Stimulated activated CD4-positive, alpha-beta T cell treated with anti-CD3 and anti-CD28 coated beads, Interleukin-4, amount 100 ng/mL, for 1 hour (primary cell): Measurements from ENCODE around the gene FAIM.
"Not testable (repeated sequence)": the region's sequence is repeated elsewhere in the genome, so short reads cannot be mapped to it uniquely, and the experiment has no call there.

Experiments used
- DNase-seq: peaks from one replicate; pipeline ENCODE4 v3.0.0-alpha.2; 2020

FAIM gene

DNA sequence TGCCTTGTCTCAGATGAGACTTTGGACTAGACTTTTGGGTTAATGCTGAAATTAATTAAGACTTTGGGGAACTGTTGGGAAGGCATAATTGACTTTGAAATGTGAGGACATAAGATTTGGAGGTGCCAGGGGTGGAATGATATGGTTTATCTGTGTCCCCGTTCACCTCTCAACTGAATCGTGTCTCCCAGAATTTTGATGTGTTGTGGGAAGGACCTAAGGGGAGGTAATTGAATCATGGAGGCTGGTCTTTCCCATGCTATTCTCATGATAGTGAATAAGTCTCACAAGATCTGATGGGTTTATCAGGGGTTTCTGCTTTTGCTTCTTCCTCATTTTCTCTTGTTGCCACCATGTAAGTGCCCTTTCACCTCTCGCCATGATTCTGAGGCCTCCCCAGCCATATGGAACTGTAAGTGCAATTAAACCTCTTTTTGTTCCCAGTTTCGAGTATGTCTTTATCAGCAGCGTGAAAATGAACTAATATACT lies 4.4 kb upstream of the FAIM start:
- DNase-seq = not testable (repeated sequence)

DNA sequence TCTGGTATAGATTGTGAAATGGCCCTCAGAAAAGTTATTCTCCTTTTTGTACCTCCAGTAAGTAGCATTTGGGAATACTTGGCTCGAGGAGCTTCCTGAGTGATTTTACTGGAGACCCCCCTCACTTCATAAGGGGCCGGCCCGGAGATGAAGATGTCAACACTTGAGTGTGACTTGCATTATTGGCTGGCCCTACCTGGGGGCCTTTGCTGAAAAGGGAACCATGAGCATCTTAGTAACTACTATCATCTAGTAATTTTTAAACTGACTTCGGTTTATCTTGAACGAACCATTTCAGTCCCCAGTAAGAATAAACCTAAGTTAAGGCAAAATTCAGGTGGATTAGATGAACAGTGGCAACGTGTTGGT lies 1.3 kb downstream of the FAIM start:
- DNase-seq = no peak

DNA sequence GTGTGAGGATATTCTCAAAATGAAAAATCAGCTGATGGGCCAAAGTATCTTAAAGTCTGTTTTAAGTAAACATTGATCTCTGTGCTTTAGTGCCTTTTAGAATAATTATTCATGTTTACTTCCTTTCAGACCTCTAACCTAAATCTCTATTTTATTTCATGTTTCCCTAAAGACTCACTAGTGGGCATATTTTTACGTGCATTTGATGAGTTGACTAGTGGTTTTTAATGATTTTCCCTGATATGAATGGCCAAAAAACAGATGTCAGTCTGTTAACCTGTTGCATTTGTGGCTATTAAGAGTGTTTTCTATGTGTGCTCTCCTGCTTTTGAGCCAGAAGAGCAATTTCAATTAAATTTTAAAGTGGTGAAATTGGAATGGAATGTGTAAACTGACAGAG lies 6.9 kb downstream of the FAIM start:
- DNase-seq = no peak

DNA sequence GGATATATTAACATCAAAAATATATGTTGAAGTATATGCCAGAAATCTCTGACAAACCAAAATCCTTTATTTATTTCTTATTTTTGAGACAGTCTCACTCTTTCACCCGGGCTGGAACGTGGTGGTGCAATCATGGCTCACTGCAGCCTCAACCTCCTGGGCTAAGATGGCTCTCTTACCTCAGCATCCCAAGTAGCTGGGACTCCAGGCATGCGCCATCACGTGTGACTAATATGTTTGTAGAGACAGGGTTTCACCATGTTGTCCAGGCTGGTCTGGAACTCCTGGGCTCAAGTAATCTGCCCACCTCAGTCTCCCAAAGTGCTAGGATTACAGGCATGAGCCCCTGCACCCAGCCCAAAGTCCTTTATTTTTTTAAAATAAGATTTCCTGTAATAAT lies 11.9 kb downstream of the FAIM start:
- no peak for DNase-seq

DNA sequence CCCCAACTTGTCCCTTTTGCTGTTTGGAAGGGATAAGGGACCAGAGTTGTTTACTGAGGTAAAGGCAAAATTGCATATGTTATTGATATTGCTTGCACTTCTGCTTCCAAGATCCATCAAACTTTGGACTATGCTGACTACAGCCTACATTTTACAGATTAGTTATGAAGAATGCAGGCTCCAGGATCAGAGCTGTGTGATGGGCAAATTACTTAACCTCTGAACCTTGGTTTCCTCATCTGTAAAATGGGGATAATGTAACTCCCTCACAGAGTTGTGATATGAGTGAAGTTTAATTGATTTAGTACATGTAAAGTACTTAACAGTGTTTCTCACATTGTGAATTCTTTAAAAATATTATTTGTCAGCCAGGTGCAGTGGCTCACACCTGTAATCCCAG lies 15.9 kb downstream of the FAIM start:
- DNase-seq = no peak

DNA sequence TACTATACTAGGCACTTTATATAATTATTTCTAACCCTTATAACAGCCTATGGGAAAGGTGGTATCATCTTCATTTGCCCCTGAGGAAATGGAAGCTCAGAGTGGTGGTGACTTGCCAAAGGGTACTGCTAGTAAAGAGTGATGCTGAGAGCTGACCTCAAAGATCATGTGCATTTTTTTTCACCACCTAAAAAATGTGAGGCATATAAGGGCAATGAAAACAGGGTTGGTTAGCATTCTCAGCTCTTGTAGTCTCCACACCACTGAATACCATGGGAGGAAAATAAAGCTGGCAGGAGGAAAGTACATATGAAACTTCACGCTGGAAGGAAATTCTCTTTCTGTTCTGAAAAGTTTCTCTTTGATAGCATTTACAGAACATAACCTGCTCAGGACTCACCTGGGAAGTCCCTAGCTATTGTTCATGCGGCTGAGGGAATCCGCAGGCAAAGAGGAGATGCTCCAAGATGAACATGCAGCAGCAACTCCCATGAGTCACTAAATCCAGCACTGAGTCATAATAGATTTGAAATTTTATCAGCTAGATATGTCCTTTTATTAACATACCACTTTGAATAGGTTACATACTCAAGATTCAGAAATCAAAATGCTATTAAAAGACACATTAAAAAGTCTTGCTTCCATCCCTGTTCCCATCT lies 17.3 kb downstream of the FAIM start:
- no peak for DNase-seq

DNA sequence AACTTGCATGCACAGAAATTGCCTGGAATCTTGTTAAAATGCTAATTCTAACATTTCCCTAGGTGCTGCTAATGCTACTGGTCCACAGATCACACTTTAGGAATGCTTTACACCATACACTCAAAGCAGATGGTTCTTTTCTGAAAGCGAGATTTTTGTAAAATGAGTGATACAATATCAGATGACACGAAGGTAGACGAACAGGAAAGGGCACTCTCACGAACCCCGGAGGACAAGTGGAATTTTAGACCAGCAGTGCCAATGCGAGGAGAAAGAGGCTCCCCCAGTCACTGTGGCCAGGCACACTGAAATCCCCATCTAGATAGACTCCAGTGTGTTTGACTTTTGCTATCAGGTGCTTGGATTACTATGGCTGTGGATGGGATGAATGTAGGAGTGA lies 21.0 kb downstream of the FAIM start:
- DNase-seq = no peak

DNA sequence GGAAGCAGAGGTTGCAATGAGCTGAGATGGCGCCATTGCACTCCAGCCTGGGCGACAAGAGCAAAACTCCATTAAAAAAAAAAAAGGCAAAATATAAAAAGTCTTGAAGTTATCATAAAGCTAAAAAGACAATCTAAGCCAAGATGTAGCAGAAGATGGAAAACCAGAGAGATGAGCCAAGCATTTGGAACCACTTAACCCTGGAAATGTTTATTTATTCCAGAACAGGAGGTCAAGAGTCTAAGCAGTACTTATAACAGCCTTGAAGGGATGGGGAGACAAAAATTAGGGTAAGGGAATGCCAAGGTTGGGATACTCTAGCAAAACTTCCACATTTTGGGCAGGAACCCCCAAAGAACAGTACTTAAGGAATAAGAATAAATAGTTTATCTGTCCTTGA lies 30.1 kb downstream of the FAIM start:
- DNase-seq = no peak

DNA sequence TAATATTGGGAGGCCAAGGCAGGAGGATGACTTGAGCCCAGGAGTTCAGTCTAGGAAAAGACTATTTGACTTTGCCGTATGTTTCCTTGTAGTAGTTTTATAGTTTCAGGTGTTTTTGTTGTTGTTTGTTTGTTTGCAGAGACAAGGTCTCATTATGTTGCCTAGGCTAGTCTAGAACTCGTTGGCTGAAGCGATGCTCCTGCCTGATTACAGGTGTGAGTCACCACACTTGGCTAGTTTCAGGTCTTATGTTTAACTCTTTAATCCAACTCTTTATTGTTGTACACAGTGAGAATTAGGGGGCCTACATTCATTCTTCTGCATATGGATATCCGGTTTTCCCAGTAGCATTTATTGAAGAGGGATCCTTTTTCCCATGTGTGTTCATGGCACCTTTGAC lies 32.0 kb downstream of the FAIM start:
- DNase-seq = no peak

DNA sequence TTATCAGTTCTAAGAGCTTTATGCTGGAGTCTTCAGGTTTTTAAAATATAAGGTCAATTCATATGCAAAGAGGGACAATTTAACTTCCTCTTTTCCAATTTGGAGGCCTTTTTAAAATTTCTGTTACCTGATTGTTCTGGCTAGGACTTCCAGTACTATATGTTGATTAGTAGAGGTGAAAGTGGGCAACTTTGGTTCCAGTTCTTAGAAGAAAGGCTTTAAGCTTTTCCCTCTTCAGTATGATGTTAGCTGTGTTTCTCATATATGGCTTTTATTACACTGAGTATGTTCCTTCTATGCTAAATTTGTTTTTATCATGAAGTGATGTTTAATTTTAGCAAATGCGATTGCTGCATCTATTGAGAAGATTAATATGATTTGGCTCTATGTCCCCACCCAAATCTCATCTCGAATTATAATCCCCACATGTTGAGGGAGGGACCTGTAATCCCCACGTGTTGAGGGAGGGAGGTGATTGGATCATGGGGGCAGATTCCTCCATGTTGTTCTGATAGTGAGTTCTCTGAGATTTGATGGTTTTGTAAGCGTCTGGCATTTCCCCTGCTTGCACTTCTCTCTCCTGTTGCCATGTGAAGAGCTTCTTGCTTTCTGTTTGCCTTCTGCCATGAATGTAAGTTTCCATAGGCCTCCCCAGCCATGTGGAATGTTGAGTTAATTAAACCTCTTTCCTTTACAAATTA lies 33.8 kb downstream of the FAIM start:
- DNase-seq = no peak

DNA sequence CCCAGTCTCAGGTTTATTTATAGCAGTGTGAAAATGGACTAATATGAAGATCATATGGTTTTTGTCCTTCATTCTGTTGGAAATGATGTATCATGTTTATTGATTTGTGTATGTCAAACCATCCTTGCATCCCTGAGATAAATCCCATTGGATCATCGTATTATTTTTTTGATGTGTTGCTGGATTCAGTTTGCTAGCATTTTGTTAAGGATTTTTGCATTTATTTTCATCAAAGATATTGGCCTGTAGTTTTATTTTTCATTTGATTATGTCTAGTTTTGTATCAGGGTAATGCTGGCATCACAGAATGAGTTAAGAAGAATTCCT lies 34.3 kb downstream of the FAIM start:
- DNase-seq = no peak

DNA sequence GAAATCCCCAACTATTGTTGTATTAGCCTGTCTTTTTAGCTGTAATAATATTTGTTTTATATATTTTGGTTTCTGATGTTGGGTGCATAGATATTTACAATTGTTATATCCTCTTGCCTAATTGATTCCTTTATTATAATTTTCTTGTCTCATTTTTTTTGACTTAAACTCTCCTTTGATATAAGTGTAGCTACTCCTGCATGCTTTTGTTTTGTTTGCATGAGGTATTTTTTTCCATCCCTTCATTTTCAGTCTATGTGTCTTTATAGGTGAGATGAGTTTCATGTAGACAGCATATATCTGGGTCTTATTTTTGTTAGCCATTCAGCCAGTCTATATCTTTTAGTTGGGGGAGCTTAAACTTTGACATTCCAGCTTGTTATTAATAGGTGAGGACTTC lies 37.4 kb downstream of the FAIM start:
- DNase-seq = no peak

DNA sequence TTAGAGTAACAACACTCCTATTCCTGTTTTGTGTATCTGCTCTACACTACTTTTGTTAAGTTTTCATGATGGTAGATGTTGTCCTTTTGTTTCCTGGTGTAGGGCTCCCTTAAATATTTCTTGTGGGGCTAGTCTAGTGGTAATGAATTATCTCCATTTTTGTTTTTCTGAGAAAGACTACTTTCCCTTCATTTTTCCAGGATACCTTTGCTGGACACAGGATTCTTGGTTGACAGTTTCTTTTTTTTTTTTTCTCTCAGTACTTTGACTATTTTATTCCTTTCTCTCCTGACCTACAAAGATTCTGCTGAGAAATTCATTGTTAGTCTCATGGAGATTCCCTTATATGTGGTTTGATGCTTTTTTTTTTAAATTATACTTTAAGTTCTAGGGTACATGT lies 37.9 kb downstream of the FAIM start:
- DNase-seq = no peak

DNA sequence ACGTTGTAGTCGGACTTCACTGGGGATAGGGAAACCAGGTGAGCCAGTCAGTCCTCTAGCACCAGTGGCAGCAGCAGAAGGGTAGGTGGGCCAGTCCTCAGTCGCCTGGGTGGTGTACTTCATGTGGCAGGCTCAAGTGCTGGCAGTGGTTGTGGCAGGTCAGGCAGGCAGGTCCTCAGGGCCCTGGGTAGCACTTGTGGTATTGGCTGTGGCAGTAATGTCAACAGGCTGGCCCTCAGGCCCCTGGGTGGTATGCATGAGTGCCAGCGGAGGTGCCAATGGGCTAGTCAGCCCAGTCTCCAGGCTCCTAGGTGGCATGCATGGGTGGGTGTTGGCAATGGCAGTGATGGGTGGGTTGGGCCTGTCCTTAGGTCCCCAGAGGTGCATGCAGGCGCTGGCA lies 40.6 kb downstream of the FAIM start:
- DNase-seq = no peak

DNA sequence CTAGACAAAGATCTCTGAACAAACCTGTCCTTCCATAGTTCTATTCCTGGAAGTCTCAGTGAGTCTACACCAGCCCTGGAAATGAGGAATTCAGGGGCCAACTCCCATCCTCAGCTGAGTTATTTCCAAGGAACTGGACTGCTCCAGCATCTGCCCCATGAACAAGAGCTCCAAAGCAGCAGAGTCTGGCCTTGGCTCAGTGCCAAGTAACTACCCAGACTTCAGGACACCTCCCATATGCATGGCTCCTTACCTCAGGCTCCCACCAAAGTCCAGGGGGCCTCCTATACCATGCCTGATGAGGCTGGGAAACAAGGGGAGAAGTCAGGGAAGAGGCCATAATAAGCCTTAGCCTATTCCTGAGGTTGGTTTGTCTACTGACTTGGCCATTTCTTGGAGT lies 45.0 kb downstream of the FAIM start:
- no peak for DNase-seq

DNA sequence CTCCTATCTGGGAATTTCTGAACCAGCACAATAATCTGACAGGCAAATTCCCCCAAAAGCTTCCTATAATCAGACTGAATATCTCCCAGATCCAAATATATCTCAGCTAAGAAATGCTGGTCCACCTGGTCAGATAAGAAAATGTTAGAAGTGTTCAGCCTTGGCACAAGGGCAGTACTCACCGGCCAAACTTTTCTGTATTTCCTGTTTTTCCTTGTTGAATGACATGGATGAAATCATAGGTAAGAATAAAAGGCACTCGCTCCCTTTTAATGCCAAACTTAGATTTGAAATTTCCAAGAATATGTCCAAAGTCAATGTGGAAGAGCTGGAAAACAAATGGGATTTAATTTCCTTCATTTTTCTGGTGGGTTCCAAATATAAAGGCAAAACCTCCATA lies 48.9 kb downstream of the FAIM start:
- no peak for DNase-seq

DNA sequence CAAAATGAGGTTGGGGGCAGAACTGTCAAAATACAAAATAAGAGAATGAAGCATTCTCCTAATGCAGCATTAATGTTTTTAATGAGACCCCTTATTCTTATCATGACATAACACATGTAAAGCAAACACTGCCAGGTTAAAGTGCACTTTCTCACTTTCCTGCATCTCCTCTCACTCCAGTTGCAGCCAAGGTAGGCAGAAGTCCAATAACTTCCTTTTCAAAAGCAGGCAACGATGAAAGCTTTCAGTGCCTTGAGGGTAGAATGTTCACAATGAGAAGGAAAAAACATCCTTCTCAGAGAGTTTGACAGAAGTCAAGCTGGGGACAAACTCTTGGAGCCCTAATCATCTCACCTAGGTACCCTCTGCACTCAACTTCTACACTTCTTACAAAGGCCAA lies 59.5 kb downstream of the FAIM start:
- no peak for DNase-seq

DNA sequence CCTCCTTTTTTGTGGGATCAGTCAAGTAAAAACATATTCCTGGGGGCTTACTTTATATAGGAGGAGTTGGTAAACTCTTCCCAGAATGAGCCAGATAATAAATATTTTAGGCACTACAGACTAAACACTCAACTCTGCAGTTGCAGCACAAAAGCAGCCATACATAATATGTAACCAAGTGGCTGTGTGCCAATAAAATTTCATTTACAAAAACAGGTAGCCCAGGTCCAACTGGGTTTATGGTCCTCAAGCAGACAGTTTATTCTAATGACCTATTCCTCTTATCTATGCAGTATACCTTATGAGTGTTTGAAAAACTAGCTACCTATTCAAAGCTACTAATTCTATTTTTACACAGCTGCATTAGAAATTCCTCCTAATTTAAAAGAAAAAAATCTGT lies 61.8 kb downstream of the FAIM start:
- no peak for DNase-seq

DNA sequence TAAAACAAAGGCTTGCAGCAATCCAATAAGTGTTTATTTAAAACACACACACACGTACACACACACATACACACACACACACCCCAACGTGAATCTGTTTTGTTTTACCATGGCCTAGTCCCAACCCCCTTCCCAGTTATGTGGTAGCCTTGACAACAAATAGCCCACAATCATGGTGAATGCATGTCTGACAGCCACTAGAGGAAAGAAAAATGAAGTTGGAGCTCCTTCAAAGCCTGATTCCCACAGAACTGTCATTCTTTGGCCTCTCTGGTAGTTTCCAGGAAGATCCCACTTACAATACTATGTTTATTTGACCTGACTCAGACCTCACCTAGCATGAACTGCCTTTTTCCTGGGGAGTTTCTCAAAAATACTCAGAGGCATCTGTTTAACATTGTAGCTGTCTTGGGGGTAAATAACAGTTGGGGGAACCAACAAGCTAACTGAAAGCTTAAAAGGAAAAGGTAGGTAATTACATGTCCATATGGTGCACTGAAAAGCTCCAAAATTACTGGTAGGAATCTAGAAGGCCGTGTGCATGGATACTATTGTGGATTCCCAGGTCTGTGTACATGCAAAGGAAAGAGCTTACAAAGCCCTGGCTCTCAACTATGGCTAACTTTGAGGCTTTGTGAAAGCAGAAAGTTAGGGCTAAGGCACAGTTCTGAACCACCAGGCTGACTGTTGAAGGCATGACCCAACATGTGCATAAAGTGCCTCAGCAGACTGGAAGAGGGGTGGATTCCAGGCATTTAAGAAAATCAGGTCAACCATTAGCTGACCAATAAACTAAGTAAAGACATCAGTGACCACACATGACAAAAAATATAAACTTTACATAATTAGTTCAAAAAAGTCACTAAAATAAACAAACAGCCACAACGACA lies 65.3 kb downstream of the FAIM start:
- no peak for DNase-seq

DNA sequence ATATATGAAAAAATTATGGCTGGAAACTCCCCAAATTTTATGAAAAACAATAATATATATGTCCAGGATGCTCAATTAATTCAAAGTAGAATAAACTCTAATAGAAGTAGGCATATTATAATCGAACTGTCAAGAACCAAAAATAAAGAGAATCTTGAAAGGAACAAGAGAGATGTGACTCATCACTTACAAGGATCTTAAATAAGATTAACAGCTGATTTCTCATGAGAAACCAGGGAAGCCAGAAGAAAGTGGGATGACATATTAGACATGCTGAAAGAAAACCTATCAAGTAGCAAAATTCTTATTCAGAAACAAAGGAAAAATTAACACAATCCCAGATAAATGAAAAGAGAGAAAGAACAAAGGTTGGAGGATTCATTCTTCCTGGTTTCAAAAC lies 66.8 kb downstream of the FAIM start:
- no peak for DNase-seq

DNA sequence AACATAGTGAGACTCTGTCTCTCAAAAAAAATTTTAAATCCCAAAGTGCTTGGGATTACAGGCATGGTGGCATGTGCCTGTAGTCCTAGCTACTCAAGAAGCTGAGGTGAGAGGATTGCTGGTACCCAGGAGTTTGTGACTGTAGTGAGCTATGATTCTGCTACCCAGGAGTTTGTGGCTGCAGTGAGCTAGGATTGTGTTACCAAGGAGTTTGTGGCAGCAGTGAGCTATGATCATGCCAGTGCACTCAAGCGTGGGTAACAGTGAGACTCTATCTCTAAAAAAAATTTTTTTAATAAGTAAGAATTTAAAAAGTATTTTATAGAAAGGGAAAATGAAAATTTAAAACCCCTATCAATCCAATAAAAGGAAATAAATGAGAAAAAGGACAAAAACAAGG lies 69.5 kb downstream of the FAIM start:
- no peak for DNase-seq

DNA sequence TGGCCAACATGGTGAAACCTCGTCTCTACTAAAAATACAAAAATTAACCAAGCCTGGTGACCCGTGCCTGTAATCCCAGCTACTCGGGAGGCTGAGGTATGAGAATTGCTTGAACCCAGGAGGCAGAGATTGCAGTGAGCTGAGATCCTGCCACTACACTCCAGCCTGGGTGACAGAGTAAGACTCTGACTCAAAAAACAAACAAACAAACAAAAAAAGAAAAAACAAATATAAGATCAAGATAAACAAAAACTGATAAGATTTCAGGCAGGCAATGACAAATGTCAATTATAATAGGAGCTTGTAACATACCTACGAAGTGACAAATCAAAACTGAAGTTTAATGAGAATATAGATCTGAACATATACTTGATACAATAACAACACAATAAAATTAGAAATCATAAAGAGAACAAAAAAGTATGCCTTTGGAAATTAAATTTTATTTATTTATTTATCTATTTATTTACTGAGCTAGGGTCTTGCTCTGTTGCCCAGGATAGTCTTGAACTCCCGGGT lies 70.4 kb downstream of the FAIM start:
- DNase-seq = no peak

DNA sequence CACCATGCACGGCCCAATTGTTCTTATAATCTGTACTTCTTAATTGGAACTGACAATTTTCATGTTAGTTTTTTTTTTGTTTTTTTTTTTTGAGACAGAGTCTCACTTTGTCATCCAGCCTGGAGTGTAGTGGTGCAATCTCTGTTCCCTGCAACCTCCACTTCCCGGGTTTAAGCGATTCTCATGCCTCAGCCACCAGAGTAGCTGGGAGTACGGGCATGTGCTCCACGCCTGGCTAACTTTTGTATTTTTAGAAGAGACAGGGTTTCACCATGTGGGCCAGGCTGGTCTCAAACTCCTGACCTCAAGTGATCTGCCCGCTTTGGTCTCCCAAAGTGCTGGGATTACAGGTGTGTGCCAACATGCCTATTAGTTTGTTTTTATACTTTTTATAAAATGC lies 72.4 kb downstream of the FAIM start:
- not testable (repeated sequence) for DNase-seq
